ENCODE measurements around the gene VIL1.

DNA sequence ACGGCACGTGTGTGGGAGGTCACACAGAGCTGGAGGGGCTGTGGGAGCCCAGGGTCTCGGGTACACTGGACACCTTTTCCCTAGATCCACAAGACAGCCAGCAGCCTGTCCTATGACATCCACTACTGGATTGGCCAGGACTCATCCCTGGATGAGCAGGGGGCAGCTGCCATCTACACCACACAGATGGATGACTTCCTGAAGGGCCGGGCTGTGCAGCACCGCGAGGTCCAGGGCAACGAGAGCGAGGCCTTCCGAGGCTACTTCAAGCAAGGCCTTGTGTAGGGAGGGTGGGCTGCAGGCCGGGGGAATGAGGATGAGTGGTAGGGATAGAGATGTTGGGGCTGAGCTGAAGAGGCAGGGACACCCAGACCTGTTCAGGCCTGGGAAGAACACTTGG, 6.6 kb downstream of the VIL1 start:
- TF ChIP-seq POLR2A (IDR thresholded peaks at IDR 0.05; ENCODE audit: low read length) (no peak), GATA1 (IDR thresholded peaks at IDR 0.05; ENCODE audit: low read depth, low read length) (no peak)
